ENCODE results near the gene RBM33. TPM values are rescaled to one million over a fixed set of nuclear protein-coding genes. Genes with fewer than 3 reads are reported as not detected.

Gene RBM33
- total and polyA plus RNA-seq, 2 of the 8 experiments (the other 6 are each of a cell fraction or from before 2014, with no cell fraction given), result 16.5 to 64.6 TPM

DNA sequence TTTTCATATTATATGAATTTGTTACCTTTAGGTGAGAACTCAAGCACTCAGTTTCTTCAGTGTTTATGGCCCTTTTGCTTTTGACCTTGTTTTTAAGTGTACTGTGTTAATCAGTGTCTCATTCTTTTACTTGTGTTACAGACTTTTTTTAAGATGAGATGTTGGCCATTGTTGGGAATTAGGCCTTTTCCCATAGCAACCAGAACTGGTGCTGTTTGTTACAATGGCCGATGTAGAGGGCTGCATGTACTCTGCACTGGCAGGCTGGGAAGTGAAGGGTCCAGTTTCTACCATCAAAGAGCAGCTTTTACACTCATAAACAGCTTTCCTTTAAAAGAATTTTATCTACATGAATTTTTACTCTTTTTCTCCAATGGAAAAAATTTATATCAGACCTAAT, 102.7 kb downstream of the RBM33 start (continued):
- TF ChIP-seq CHD7 (IDR thresholded peaks at IDR 0.05; ENCODE audit: insufficient replicate concordance, low read length) (no peak), SUZ12 (IDR thresholded peaks at IDR 0.05; ENCODE audit: low read length) (no peak), SIN3A (conservative IDR thresholded peaks at IDR 0.05 in 1 of 2, IDR thresholded peaks at IDR 0.05 in 1 of 2; ENCODE audit: low read depth in 1 of 2, low read length in 2 of 2) (no peak), JUN (IDR thresholded peaks at IDR 0.05; ENCODE audit: low read depth, low read length) (no peak), ASH2L (IDR thresholded peaks at IDR 0.05; ENCODE audit: low read length) (no peak), CTBP2 (IDR thresholded peaks at IDR 0.05; ENCODE audit: borderline replicate concordance, insufficient read depth, insufficient read length, low read length) (no peak), EP300 (IDR thresholded peaks at IDR 0.05; ENCODE audit: borderline replicate concordance in 1 of 2, low read depth in 2 of 2, low read length in 2 of 2) (no peak), RFX5 (IDR thresholded peaks at IDR 0.05; ENCODE audit: borderline replicate concordance, low read depth, low read length) (no peak), HDAC6 (IDR thresholded peaks at IDR 0.05; ENCODE audit: low read depth, low read length) (no peak), TAF1 (IDR thresholded peaks at IDR 0.05; ENCODE audit: low read depth, low read length) (no peak)
